Bronchial epithelial cell (primary cell): ENCODE results near the gene SLC46A1. TPM values are rescaled to one million over a fixed set of nuclear protein-coding genes. Genes with fewer than 3 reads are reported as not detected.

Source experiments
- DNase-seq: peaks from one replicate; pipeline ENCODE4 v3.0.0-alpha.2; 2010; ENCODE audit warnings: low read depth
- FAIRE-seq: peaks from 2 replicates; lab custom pipeline; 2011; peaks lifted over from hg19 to GRCh38; lab: Jason Lieb, UNC
- H3K27me3 ChIP-seq: 2 replicates; pipeline ENCODE4 v1.5.1; 2011; ENCODE audit warnings: low read length; ENCODE audit not compliant: control insufficient read depth, insufficient read depth
- H3K36me3 ChIP-seq: 2 replicates; pipeline ENCODE4 v1.5.1; 2011; ENCODE audit warnings: low read length; ENCODE audit not compliant: control insufficient read depth, insufficient read depth
- H3K4me3 ChIP-seq: 2 replicates; pipeline ENCODE4 v1.5.1; 2011; ENCODE audit warnings: mild to moderate bottlenecking, low read depth, low read length, control low read depth
- total RNA-seq: library from RNA; depleted of rRNA; stranded (reverse); fragments of >200 nt; gene quantifications from 2 replicates; pipeline ENCODE4 v1.2.1, GENCODE V29; 2014
- TF ChIP-seq, protein P1 (sequence below): IDR thresholded peaks from 2 replicates; pipeline ENCODE4 v1.5.1; 2011; ENCODE audit warnings: mild to moderate bottlenecking, moderate library complexity, low read length, control low read depth, inconsistent platforms; ENCODE audit not compliant: insufficient read depth, severe bottlenecking

Gene SLC46A1
- total RNA-seq, 1 donor from 2014 or later = 5.0 TPM

DNA sequence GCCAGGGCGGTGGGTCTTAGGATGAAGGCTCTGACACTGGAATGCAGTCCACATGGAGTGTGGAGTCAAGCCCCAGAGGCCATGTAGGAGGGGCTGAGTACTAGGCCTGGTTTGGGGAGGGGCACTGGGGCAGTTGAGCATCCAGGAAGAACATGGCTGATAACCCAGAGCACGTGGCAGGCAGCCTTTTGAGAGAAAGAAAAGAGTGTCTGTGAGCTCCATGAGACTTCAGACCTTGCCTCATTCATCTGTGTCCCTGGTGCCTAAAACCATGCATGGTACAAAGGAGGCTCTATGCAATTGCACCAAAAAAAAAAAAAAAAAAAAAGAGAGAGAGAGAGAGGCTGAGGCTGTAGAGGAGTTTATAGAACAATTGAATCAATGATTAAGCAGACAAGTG is 14.6 kb downstream of the SLC46A1 start:
- TF ChIP-seq, protein P1, sequence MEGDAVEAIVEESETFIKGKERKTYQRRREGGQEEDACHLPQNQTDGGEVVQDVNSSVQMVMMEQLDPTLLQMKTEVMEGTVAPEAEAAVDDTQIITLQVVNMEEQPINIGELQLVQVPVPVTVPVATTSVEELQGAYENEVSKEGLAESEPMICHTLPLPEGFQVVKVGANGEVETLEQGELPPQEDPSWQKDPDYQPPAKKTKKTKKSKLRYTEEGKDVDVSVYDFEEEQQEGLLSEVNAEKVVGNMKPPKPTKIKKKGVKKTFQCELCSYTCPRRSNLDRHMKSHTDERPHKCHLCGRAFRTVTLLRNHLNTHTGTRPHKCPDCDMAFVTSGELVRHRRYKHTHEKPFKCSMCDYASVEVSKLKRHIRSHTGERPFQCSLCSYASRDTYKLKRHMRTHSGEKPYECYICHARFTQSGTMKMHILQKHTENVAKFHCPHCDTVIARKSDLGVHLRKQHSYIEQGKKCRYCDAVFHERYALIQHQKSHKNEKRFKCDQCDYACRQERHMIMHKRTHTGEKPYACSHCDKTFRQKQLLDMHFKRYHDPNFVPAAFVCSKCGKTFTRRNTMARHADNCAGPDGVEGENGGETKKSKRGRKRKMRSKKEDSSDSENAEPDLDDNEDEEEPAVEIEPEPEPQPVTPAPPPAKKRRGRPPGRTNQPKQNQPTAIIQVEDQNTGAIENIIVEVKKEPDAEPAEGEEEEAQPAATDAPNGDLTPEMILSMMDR = no peak
- no peak for DNase-seq
- Histone ChIP-seq H3K4me3 (no peak overlapping the region), H3K27me3 (no peaks in the 10 kb centered on the region), H3K36me3 (no peaks in the 10 kb centered on the region)
- no peak for FAIRE-seq

DNA sequence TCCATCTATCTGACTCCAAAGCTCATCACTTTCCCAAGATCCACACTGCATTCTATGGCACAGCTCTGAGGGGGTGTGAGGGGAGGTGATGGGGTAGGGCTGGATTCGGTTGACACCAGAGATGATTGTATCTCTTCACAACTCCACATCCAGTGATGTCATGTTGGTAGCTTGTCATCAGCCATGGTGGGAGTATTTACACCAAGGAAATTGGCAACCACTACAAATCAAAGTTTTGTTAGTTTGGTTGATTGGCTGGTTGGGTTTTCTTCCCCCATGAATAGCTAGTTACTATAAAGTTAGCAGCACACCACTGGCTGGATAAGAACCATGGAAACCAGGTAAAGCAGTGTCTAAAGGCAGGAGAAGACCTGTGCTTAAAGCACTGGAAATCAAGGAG is 15.0 kb downstream of the SLC46A1 start:
- Histone ChIP-seq H3K4me3 (no peak overlapping the region), H3K27me3 (no peaks in the 10 kb centered on the region), H3K36me3 (no peaks in the 10 kb centered on the region)
- DNase-seq (no peak), FAIRE-seq (no peak)
- TF ChIP-seq, protein P1 = no peak

DNA sequence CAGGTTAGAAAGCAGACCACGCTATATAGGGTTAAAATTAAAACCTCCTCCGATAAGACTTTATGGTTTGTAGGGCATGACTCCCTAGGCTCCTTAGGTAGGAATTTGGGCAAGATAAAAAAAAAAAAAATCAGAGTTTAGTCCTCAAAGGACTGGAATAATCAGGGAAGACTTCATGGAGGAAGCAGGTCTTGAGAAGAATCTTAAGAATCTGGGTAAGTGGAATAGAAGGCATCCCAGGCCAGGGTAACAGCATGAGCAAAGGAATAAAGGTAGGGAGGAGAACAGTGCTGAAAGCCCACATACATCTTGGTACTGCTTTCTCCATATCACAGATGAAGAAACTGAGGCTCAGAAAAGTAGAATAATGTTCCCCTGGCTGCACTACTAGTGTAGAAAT is 15.4 kb downstream of the SLC46A1 start:
- Histone ChIP-seq H3K27me3 (no peaks in the 10 kb centered on the region), H3K4me3 (no peak overlapping the region), H3K36me3 (no peaks in the 10 kb centered on the region)
- TF ChIP-seq, protein P1 = no peak
- DNase-seq (no peak), FAIRE-seq (no peak)

GRCh38 chr17:28390141-28390540 is 15.9 kb downstream of the SLC46A1 start:
- no peak for DNase-seq
- no peak overlapping the region for H3K4me3 ChIP-seq
- no peaks in the 10 kb centered on the region for H3K27me3 ChIP-seq
- TF ChIP-seq, protein P1 = no peak
- no peaks in the 10 kb centered on the region for H3K36me3 ChIP-seq
- FAIRE-seq = no peak

GRCh38 chr17:28388106-28388505 is 17.9 kb downstream of the SLC46A1 start:
- FAIRE-seq (no peak), DNase-seq (no peak)
- Histone ChIP-seq H3K4me3 (no peak overlapping the region), H3K36me3 (no peaks in the 10 kb centered on the region), H3K27me3 (peaks cover 2% of the 10 kb centered on the region)
- TF ChIP-seq, protein P1 = no peak

- DNase-seq = no peak
- FAIRE-seq = no peak
- H3K36me3 ChIP-seq = no peaks in the 10 kb centered on the region
- TF ChIP-seq, protein P1 = no peak
- no peak overlapping the region for H3K4me3 ChIP-seq
- peaks cover 4% of the 10 kb centered on the region for H3K27me3 ChIP-seq
These were observed 19.6 kb downstream of the SLC46A1 start for GRCh38 chr17:28386391-28386790.
